ENCODE data around the gene HMMR.

The HMMR gene

GRCh38 chr5:163456840-163457239 lies 3.6 kb upstream of the HMMR start:
- H3K79me2 ChIP-seq (ENCODE audit: control insufficient read depth, insufficient read depth, low read length, unreplicated experiment): peaks cover 30% of the 10 kb centered on the region
- H3K36me3 ChIP-seq (ENCODE audit: insufficient read depth, low read length): no peaks in the 10 kb centered on the region; the same call in 1 of the 2 replicates
- H3K27ac ChIP-seq (ENCODE audit: low read depth, low read length): no peak overlapping the region
- peaks cover 8% of the 10 kb centered on the region for H3K4me1 ChIP-seq (ENCODE audit: control insufficient read depth, insufficient read depth, low read length, unreplicated experiment)
- no peak overlapping the region for H3K4me3 ChIP-seq (ENCODE audit: low read depth, low read length)
- no peaks in the 10 kb centered on the region for H3K27me3 ChIP-seq (ENCODE audit: insufficient read depth, low read length)
- no peak overlapping the region for H2AFZ ChIP-seq (ENCODE audit: low read length, unreplicated experiment)

- Histone ChIP-seq H3K79me2 (ENCODE audit: control insufficient read depth, insufficient read depth, low read length, unreplicated experiment) (peaks cover 47% of the 10 kb centered on the region), H3K27ac (ENCODE audit: low read depth, low read length) (peak overlapping the region; percentile 98), H3K27me3 (ENCODE audit: insufficient read depth, low read length) (no peaks in the 10 kb centered on the region), H3K4me3 (ENCODE audit: low read depth, low read length) (peak overlapping the region; percentile 83), H3K36me3 (ENCODE audit: insufficient read depth, low read length) (no peaks in the 10 kb centered on the region; the same call in 1 of the 2 replicates), H3K4me1 (ENCODE audit: control insufficient read depth, insufficient read depth, low read length, unreplicated experiment) (peaks cover 20% of the 10 kb centered on the region), H2AFZ (ENCODE audit: low read length, unreplicated experiment) (no peak overlapping the region)
Observed at GRCh38 chr5:163458778-163459385, 1.6 kb upstream of the HMMR start.

- no peaks in the 10 kb centered on the region for H3K27me3 ChIP-seq (ENCODE audit: insufficient read depth, low read length)
- peaks cover 51% of the 10 kb centered on the region for H3K79me2 ChIP-seq (ENCODE audit: control insufficient read depth, insufficient read depth, low read length, unreplicated experiment)
- H3K4me1 ChIP-seq (ENCODE audit: control insufficient read depth, insufficient read depth, low read length, unreplicated experiment): peaks cover 20% of the 10 kb centered on the region
- peak overlapping the region; percentile 19 for H2AFZ ChIP-seq (ENCODE audit: low read length, unreplicated experiment)
- H3K36me3 ChIP-seq (ENCODE audit: insufficient read depth, low read length): peaks cover under 1% of the 10 kb centered on the region; the same call in 1 of the 2 replicates
- peak overlapping the region; percentile 98 for H3K27ac ChIP-seq (ENCODE audit: low read depth, low read length)
- H3K4me3 ChIP-seq (ENCODE audit: low read depth, low read length): peak overlapping the region; percentile 83
Observed at GRCh38 chr5:163459462-163459818, 992 bp upstream of the HMMR start.

- H3K27ac ChIP-seq (ENCODE audit: low read depth, low read length): peak within 1 kb of the TSS; percentile 98
- H3K36me3 ChIP-seq (ENCODE audit: insufficient read depth, low read length): peaks cover 6% of the 10 kb centered on the region
- H3K79me2 ChIP-seq (ENCODE audit: control insufficient read depth, insufficient read depth, low read length, unreplicated experiment): peaks cover 56% of the 10 kb centered on the region
- H2AFZ ChIP-seq (ENCODE audit: low read length, unreplicated experiment): peak within 1 kb of the TSS; percentile 36
- H3K4me3 ChIP-seq (ENCODE audit: low read depth, low read length): peak within 1 kb of the TSS; percentile 86
- H3K27me3 ChIP-seq (ENCODE audit: insufficient read depth, low read length): no peaks in the 10 kb centered on the region
- peaks cover 20% of the 10 kb centered on the region for H3K4me1 ChIP-seq (ENCODE audit: control insufficient read depth, insufficient read depth, low read length, unreplicated experiment)
Observed at GRCh38 chr5:163459819-163460561, 442 bp upstream of the HMMR start, which contains the start of gene NUDCD2. Gene NUDCD2 (minus strand): TSS chr5:163460102. CDS start chr5:163460050, 52 bp downstream.

- H3K4me3 ChIP-seq (ENCODE audit: low read depth, low read length): peak overlapping the region; percentile 86
- H3K27ac ChIP-seq (ENCODE audit: low read depth, low read length): peak overlapping the region; percentile 87
- H2AFZ ChIP-seq (ENCODE audit: low read length, unreplicated experiment): peak overlapping the region; percentile 60
- peaks cover 12% of the 10 kb centered on the region for H3K36me3 ChIP-seq (ENCODE audit: insufficient read depth, low read length)
- peaks cover 16% of the 10 kb centered on the region for H3K4me1 ChIP-seq (ENCODE audit: control insufficient read depth, insufficient read depth, low read length, unreplicated experiment)
- H3K27me3 ChIP-seq (ENCODE audit: insufficient read depth, low read length): no peaks in the 10 kb centered on the region
- H3K79me2 ChIP-seq (ENCODE audit: control insufficient read depth, insufficient read depth, low read length, unreplicated experiment): peaks cover 51% of the 10 kb centered on the region
Observed at GRCh38 chr5:163463063-163463435, 2.6 kb downstream of the HMMR start.

GRCh38 chr5:163467682-163468081 lies 7.2 kb downstream of the HMMR start:
- H3K79me2 ChIP-seq (ENCODE audit: control insufficient read depth, insufficient read depth, low read length, unreplicated experiment): peaks cover 21% of the 10 kb centered on the region
- no peak overlapping the region for H3K4me3 ChIP-seq (ENCODE audit: low read depth, low read length)
- no peak overlapping the region for H3K27ac ChIP-seq (ENCODE audit: low read depth, low read length)
- peak overlapping the region; percentile 21 for H2AFZ ChIP-seq (ENCODE audit: low read length, unreplicated experiment)
- H3K4me1 ChIP-seq (ENCODE audit: control insufficient read depth, insufficient read depth, low read length, unreplicated experiment): peaks cover 9% of the 10 kb centered on the region
- peaks cover 13% of the 10 kb centered on the region for H3K36me3 ChIP-seq (ENCODE audit: insufficient read depth, low read length)
- no peaks in the 10 kb centered on the region for H3K27me3 ChIP-seq (ENCODE audit: insufficient read depth, low read length)

- Histone ChIP-seq H3K4me1 (ENCODE audit: control insufficient read depth, insufficient read depth, low read length, unreplicated experiment) (peaks cover 9% of the 10 kb centered on the region), H3K27me3 (ENCODE audit: insufficient read depth, low read length) (no peaks in the 10 kb centered on the region), H3K27ac (ENCODE audit: low read depth, low read length) (no peak overlapping the region), H3K36me3 (ENCODE audit: insufficient read depth, low read length) (peaks cover 18% of the 10 kb centered on the region), H3K4me3 (ENCODE audit: low read depth, low read length) (no peak overlapping the region), H3K79me2 (ENCODE audit: control insufficient read depth, insufficient read depth, low read length, unreplicated experiment) (no peaks in the 10 kb centered on the region), H2AFZ (ENCODE audit: low read length, unreplicated experiment) (no peak overlapping the region)
Observed at GRCh38 chr5:163473635-163474243, 13.3 kb downstream of the HMMR start.

- H3K4me3 ChIP-seq (ENCODE audit: low read depth, low read length): no peak overlapping the region
- H3K4me1 ChIP-seq (ENCODE audit: control insufficient read depth, insufficient read depth, low read length, unreplicated experiment): peaks cover 16% of the 10 kb centered on the region
- no peaks in the 10 kb centered on the region for H3K27me3 ChIP-seq (ENCODE audit: insufficient read depth, low read length)
- no peak overlapping the region for H3K27ac ChIP-seq (ENCODE audit: low read depth, low read length)
- H3K36me3 ChIP-seq (ENCODE audit: insufficient read depth, low read length): peaks cover 18% of the 10 kb centered on the region
- H3K79me2 ChIP-seq (ENCODE audit: control insufficient read depth, insufficient read depth, low read length, unreplicated experiment): no peaks in the 10 kb centered on the region
- no peak overlapping the region for H2AFZ ChIP-seq (ENCODE audit: low read length, unreplicated experiment)
Observed at GRCh38 chr5:163475411-163475810, 15.0 kb downstream of the HMMR start.

- H3K27me3 ChIP-seq (ENCODE audit: insufficient read depth, low read length): no peaks in the 10 kb centered on the region
- peak overlapping the region; percentile 53 for H2AFZ ChIP-seq (ENCODE audit: low read length, unreplicated experiment)
- H3K4me1 ChIP-seq (ENCODE audit: control insufficient read depth, insufficient read depth, low read length, unreplicated experiment): peaks cover 16% of the 10 kb centered on the region
- no peak overlapping the region for H3K4me3 ChIP-seq (ENCODE audit: low read depth, low read length)
- peaks cover 23% of the 10 kb centered on the region for H3K36me3 ChIP-seq (ENCODE audit: insufficient read depth, low read length)
- H3K27ac ChIP-seq (ENCODE audit: low read depth, low read length): peak overlapping the region; percentile 60
- H3K79me2 ChIP-seq (ENCODE audit: control insufficient read depth, insufficient read depth, low read length, unreplicated experiment): no peaks in the 10 kb centered on the region
Observed at GRCh38 chr5:163478126-163478981, 17.9 kb downstream of the HMMR start.

GRCh38 chr5:163478982-163479271 lies 18.5 kb downstream of the HMMR start:
- H3K4me3 ChIP-seq (ENCODE audit: low read depth, low read length): no peak overlapping the region
- H2AFZ ChIP-seq (ENCODE audit: low read length, unreplicated experiment): peak overlapping the region; percentile 53
- H3K4me1 ChIP-seq (ENCODE audit: control insufficient read depth, insufficient read depth, low read length, unreplicated experiment): peaks cover 16% of the 10 kb centered on the region
- no peaks in the 10 kb centered on the region for H3K27me3 ChIP-seq (ENCODE audit: insufficient read depth, low read length)
- peak overlapping the region; percentile 60 for H3K27ac ChIP-seq (ENCODE audit: low read depth, low read length)
- no peaks in the 10 kb centered on the region for H3K79me2 ChIP-seq (ENCODE audit: control insufficient read depth, insufficient read depth, low read length, unreplicated experiment)
- H3K36me3 ChIP-seq (ENCODE audit: insufficient read depth, low read length): peaks cover 20% of the 10 kb centered on the region
